Measurements from ENCODE around the gene FOXD2. TPM values are rescaled to one million over a fixed set of nuclear protein-coding genes. Genes with fewer than 3 reads are reported as not detected.

Gene FOXD2
- total RNA-seq, 2 donors from 2014 or later: 0.04 TPM; not detected in 1

GRCh38 chr1:47424336-47424982 lies 13.4 kb upstream of the FOXD2 start:
- H3K9me3 ChIP-seq: no peaks in the 10 kb centered on the region
- TF ChIP-seq CTCF (IDR thresholded peaks at IDR 0.05): peak; percentile 31 to 69
- no peaks in the 10 kb centered on the region for H3K27me3 ChIP-seq
- H3K4me1 ChIP-seq: no peaks in the 10 kb centered on the region
- DNase-seq (ENCODE audit: low spot score): no peak
- H3K36me3 ChIP-seq: no peaks in the 10 kb centered on the region
- H3K27ac ChIP-seq: no peak overlapping the region
- no peak overlapping the region for H3K4me3 ChIP-seq

GRCh38 chr1:47431534-47431933 lies 6.3 kb upstream of the FOXD2 start:
- peaks cover 0 to 39% of the 10 kb centered on the region in 2 donors for H3K4me1 ChIP-seq
- no peak for DNase-seq (ENCODE audit: low spot score)
- no peaks in the 10 kb centered on the region for H3K9me3 ChIP-seq
- H3K36me3 ChIP-seq: no peaks in the 10 kb centered on the region
- no peak overlapping the region for H3K27ac ChIP-seq
- H3K4me3 ChIP-seq: no peak overlapping the region
- TF ChIP-seq CTCF (IDR thresholded peaks at IDR 0.05): no peak
- peaks cover 14 to 41% of the 10 kb centered on the region in 2 donors for H3K27me3 ChIP-seq

- DNase-seq (ENCODE audit: low spot score): peak; percentile 68
- peaks cover 14 to 49% of the 10 kb centered on the region in 2 donors for H3K27me3 ChIP-seq
- peaks cover 0 to 47% of the 10 kb centered on the region in 2 donors for H3K4me1 ChIP-seq
- H3K4me3 ChIP-seq: peak overlapping the region in 1 of 2 donors; percentile 14
- no peaks in the 10 kb centered on the region for H3K36me3 ChIP-seq
- no peak overlapping the region for H3K27ac ChIP-seq
- TF ChIP-seq CTCF (IDR thresholded peaks at IDR 0.05): peak; percentile 44 to 79
- H3K9me3 ChIP-seq: no peaks in the 10 kb centered on the region
Observed at GRCh38 chr1:47432071-47433036, 5.5 kb upstream of the FOXD2 start.

- Histone ChIP-seq H3K4me1 (peaks cover 0 to 47% of the 10 kb centered on the region in 2 donors), H3K9me3 (no peaks in the 10 kb centered on the region), H3K36me3 (no peaks in the 10 kb centered on the region), H3K27ac (no peak overlapping the region), H3K4me3 (no peak overlapping the region), H3K27me3 (peaks cover 14 to 50% of the 10 kb centered on the region in 2 donors)
- no peak for DNase-seq (ENCODE audit: low spot score)
- TF ChIP-seq CTCF (IDR thresholded peaks at IDR 0.05): no peak
Observed at GRCh38 chr1:47433037-47433421, 4.8 kb upstream of the FOXD2 start.

- H3K4me3 ChIP-seq: peak overlapping the region in 1 of 2 donors; percentile 31
- peaks cover 14 to 52% of the 10 kb centered on the region in 2 donors for H3K27me3 ChIP-seq
- peaks cover 0 to 48% of the 10 kb centered on the region in 2 donors for H3K4me1 ChIP-seq
- no peak for TF ChIP-seq CTCF (IDR thresholded peaks at IDR 0.05)
- H3K27ac ChIP-seq: no peak overlapping the region
- no peak for DNase-seq (ENCODE audit: low spot score)
- no peaks in the 10 kb centered on the region for H3K9me3 ChIP-seq
- H3K36me3 ChIP-seq: no peaks in the 10 kb centered on the region
Observed at GRCh38 chr1:47433477-47434050, 4.3 kb upstream of the FOXD2 start.

All from right atrium auricular region (tissue), 2 donors.